NCI-H187 (cell line): ENCODE measurements around the gene KRT6B.
"Not testable (repeated sequence)": the region's sequence is repeated elsewhere in the genome, so short reads cannot be mapped to it uniquely, and the experiment has no call there.

Source experiments
- DNase-seq, 2 experiments: peaks; one replicate each; lab custom pipeline; 2025; lab: John Stamatoyannopoulos, UW

Gene KRT6B

DNA sequence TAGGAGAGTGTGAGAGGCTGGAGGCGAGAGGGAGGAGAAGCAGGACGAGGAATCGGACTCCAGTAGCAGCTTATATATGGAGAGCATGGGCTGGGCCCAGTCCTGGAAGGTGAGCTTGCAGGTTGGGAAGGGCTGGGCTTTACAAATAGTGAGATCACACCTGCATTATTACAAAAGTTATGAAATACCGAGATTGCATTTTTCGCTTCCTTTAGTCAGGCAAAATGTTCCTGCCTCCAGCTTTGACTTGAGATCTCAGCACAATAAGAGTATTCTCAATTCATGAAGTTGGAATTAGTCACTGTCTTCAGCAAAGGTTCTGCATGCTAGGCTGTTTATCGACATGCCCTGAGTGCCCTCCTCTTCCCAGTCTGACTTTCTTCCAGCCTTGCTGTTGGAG, at the start of gene KRT6B:
Gene KRT6B, minus strand, starts transcription at position 46 of the 400 bp plus-strand sequence. CDS start 68 bp downstream, outside the sequence.
- DNase-seq = no peak

DNA sequence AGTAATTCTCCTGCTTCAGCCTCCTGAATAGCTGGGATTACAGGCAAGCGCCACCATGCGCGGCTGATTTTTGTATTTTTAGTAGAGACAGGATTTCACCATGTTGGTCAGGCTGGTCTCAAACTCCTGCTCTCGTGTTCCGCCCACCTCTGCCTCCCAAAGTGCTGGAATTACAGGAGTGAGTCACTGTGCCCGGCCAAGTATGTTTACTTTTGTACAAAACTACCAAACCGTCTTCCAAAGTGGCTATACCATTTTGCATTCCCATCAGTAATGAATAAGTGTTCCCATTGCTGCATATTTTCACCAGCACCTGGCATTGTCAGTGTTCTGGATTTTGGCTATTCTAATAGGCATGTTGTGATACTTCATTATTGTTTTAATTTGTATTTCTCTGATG, 49.5 kb upstream of the KRT6B start:
- no peak for DNase-seq

DNA sequence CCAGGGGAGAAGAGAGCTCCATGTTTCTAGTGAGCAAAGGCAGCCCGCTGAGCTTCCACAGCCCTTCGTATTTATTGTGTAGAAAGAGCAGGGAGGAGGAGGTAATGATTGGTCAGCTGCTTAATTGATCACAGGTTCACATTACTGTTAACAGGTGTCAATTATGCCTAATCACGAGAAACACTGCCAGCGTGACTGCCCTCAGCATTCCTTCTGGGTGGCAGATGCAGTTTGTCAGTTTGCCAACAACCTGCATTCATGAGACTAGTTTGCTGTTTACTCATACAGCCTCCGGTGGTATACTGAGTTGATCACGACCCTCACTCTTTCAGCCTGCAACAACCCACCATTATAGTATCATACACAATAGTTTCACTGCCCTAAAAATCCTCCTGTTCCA, 48.6 kb upstream of the KRT6B start:
- DNase-seq = not testable (repeated sequence)

DNA sequence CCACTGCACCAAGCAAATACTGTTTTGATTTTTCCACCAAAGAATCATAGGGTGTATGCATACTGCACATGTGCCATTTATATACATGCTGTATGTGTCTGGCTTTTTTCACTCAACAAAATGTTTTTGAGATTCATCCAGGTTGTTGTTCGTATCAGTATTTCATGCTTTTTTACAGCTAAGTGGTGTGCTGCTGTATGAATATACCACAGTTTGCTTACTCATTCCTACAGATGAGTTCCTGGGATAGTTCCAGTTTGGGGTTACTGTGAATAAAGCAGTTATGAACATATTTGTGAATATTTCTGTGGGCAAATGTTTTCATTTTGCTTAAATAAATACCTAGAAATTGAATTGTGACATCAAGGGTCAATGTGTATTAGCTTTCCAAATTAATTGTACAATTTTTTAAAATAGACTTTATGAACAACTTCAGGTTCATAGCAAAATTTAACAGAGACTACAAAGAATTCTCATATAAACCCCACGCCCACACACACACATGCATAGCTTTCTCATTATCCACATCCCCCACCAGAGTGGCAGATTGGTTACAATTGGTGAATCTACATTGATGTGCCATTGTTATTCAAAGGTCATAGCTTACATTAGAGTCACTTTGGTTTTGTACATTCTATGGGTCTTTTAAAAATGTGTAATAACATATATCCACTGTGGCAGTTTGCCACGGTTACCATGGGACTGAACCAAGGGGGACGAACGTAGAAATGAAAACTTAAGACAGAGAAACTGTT, 48.0 kb upstream of the KRT6B start:
- no peak for DNase-seq

DNA sequence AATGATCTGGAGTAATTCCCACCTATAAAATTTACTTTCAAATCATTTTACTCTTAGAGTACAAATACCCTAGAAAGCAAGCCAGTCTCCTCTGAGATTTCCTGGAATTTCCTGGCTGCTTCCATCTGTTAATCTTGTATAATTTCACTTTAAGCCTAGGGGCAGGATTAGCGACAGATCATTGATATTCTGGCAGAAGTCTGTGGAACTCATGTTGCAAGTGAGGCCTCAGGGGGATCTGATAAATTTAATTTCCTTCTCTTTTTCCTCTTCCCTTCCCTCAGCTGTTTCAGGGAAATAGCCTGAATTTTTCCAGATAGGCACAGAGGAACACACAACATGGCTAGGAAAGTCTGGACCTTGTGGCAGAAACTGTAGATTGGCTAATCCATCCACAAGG, 47.0 kb upstream of the KRT6B start:
- DNase-seq = no peak

DNA sequence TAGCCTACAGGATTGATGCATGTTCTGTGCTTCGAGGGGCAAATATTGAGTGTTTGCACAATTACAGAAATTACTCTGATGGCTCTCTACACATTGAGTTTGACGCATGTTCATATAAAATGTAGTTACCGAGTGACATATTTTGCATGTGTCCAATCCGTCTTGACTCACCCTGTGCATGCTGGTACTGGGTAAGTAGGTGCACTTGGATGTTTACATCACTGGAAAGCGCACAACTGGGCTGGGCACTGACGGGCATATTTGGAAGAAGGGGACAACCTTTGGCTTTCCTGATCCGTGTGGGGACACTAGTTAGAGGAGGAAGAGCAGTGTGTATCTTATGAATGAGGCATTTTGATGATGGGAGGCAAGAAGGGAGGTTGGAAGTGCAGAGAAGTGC, 46.0 kb upstream of the KRT6B start:
- no peak for DNase-seq

DNA sequence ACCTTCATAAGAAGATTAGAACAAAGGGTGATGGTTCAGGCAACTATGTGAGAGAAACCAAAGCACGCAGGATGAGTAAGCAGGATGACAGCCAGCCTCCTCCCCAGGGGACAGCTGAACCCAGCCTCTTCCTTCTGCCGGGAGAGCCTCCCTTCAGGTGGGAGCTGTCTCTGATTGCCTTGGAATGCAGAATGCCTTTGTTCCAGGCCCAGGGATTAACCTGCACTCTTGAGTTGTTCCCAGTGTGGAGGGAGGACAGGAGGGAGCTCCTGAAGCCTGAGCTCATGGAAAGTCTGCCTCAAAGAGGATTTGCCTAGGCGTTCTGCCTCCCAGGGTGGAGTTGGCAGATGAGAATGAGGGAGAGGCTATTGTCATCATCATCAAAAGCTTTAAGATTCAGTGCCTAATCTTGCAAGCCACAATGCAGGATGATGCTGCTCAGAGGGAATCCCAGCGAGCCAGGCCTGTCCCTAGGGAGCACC, 44.7 kb upstream of the KRT6B start:
- DNase-seq = peak in 1 of 2 experiments; percentile 44

DNA sequence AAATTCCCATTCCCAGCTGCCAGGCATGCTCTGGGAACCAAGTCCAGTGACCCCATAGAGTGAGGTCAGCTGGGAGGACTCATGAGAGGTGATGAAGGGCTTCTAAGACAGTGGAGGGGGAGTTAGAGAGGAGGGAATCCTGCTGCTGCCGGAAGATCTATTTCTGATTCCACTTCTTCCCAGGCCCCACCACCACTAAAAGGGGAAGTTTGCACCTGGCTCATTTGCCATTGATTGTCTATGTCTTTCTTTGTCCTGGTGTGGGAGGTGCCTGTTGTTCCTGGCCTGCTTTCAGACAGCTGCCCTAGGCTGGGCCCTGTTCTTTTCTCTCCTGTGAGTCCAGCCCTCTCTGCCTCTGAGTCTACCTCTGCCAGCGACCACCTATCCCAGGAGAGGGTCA, 44.1 kb upstream of the KRT6B start:
- peak; percentile 22 to 44 for DNase-seq

DNA sequence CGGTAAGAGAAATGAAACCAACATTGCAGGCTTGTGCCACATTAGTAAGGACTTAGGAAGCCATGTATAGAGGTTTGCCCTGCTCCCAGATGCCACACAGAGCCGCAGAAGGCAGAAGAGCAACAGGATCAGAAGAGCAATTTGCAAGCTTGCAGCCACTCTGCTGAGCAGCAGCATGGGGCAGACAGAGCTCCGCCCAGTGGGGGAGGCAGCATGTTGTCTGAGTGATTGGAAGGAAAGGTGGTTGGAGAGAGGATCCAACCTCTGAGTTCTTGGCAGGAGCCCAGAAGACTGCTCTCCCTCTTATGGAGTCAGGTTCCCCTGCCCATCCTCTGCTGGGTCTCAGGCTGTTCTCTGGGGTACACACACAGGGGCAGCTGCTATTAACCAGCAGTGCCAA, 43.4 kb upstream of the KRT6B start:
- DNase-seq = peak; percentile 63 to 78

DNA sequence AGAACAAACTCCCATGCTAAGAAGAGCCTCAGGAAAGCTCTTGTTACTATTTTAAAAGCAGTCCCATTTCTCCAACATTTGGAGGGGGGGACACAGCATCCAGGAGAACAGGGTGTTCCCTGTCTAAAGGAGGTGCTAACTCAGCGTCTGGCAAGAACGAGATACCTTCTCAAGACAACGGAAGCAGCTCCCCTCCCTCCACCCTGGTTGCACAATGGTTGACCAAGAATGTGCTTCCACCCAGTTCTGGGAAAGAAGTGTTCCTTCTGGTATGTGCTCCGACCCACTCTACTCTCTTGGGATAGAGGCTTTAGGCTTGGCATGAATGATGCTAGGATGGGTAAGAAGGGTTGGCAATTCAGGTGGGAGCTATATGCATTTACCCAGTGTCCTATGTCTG, 42.6 kb upstream of the KRT6B start:
- DNase-seq = no peak

DNA sequence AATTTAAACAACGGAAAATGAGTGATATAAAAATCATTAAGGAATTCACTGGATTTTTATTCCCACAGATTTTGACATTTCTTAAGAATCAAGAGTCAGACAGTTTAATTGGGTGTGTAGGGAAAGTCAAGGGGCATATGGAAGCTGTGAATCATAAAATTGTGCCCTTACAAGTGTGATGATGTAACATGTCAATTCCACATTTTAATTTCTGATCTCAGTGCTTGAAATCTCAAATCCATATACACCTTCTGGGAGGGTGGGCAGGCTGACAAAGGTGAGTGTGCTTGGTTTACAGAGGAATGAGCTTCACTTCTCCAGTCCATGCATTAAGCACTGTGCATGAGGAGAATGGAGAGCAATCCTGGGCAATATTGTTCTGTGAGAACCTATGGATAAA, 42.2 kb upstream of the KRT6B start:
- DNase-seq = no peak

DNA sequence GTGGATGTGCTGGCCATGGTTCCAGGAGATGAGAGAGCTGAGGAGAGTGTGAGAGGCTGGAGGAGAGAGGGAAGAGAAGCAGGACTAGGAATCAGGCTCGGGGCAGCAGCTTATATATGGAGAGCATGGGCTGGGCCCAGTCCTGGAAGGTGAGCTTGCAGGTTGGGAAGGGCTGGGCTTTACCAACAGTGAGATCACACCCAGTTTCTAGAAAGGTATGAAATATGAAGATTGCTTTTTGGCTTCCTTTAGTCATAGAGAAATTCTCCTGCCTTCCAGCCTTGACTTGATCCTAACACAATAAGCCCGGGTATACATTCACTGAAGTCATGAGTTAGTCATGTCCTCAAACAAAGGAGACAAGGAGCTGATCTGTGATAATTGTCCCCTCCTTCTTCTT, 41.2 kb upstream of the KRT6B start, which contains the start of gene KRT6A:
Gene KRT6A, minus strand, starts transcription at position 86 of the 400 bp plus-strand sequence. Its CDS starts 69 bp downstream, at position 17.
- no peak for DNase-seq

DNA sequence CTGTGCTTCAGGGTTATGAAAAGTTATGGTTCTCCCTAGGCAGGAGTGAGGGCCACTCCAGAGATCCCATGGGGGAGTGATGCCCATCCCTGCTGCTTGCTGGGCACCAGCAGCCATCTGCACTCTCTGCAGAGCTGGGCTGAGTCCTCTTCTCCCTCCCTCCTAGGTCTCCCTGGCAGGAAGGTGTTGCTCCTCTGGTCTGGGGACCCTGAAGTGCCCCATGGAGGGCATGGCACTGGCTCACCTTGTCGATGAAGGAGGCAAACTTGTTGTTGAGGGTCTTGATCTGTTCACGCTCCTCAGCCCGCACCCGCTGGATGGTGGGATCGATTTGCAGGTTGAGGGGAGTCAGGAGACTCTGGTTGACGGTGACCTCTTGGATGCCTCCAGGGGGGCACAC, 40.5 kb upstream of the KRT6B start:
- DNase-seq = not testable (repeated sequence)

DNA sequence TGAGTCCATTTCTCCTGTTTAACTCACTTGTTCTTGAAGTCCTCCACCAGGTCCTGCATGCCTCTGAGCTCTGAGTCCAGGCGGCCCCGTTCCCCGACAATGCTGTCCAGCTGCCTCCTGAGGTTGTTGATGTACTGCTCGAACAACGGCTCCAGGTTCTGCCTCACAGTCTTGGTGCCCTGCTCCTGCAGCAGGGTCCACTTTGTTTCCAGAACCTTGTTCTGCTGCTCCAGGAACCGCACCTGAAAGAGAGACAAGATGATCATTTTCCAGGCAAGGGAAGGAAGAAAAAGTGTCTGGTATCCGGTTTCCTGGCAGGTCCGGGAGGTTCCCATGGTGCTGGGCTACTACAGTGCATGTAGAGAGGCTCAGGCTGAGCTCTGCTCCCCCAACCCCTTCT, 39.5 kb upstream of the KRT6B start:
- DNase-seq = not testable (repeated sequence)

DNA sequence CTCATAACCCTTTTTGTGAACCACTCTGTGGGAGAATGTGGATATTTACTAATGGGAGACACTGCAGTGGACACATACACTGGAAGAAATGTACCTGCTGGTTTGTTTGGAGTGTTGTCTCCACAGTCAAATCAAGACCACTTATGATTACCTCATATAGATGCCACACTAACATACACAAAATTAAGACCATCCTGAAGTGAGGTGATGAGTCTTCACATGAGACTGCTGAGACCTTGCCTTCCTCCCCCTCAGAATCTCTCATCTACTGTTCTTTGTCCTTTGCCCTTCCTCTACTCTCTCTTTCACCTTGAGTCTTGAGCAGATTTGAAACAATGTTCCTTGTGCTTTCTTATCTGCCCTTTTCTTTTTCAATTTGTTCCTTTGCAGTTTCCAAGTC, 36.8 kb upstream of the KRT6B start:
- DNase-seq = no peak

DNA sequence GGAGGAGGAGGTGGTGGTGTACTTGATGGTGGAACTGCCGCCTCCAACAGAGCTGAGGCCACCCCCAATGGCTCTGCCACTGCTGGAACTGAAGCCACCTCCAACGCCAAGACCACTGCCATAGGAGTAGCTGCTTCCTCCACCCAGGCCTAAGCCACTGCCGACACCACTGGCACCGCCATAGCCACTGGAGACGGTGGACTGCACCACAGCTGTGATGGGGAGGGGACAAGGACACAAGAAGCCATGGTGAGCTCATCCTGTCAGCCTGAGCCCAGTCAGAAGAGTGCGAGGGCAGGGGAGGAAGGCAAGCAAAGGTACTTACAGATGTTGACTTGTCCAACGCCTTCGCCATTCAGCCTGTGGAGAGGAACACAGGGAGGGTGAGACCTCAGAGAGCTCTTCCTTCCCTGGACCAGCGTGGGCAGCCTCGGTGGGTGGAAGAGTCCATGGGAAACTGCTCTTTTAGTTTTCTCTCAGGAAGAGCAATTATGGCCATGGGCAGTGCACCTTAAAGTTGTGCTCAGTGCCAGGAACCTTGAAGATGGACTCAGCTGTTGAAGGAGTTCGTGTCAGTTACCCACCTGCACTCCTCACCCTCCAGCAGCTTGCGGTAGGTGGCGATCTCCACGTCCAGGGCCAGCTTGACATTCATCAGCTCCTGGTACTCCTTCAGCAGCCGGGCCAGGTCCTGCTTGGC, 35.9 kb upstream of the KRT6B start:
- not testable (repeated sequence) for DNase-seq

DNA sequence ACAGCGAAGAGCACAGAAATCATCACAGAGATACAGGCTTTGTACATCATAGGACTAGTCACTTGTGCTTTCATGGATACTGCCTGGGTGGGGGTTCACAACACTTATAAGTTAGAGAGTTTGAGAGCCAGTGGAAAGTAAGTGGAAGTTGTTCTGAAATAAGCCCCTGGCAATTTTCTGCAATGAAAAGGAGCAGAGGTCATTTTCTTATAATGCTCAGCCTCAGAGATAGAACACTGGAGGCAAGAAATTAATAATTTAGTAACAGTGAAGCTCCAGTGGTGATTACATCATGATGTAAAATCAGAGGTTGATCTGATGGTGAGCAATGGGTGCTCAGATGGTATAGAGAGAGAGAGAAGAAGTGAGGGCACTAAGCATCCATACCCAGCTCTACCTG, 35.3 kb upstream of the KRT6B start:
- no peak for DNase-seq

DNA sequence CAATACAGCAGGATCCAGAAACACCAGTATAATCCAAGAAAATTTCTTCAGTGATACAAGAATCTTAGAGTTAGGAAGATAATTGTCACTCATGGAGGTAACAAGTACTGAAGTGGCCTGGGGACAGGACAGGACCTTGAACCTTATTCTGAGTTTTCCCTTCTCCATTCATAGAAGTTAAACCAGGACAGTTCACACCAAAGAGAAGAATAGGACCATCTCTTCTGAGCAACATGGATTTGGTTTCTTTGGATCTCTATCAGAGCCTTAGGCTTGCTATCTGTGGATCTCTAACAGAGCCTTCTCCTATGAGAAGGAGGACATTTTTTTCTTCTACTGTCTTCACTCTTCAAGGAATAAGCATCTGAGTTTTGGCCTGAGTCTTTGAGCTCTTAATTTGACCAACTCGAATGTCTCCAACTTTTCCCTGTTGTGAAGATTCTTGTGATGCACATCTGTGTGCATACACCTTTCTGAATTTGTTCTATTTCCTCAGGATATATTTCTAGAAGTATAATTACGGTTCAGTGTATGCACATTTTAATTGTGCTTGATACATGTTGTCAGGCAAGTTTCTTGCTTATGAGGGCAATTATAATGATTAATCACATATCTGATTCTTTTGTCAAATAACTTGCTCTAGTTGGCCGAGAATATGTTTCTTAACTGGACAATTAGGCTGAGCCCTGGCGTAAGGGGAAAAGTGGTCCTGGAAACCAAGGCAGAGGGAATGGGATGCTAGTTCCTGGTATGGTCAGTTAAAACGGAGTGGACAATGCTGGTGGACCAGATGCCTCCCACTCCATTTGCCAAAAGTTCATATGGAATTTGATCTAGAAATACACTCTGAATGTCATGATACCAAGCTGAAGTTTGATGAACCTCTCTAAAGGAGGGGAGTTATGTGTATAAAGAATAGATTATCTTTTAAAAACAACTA, 34.5 kb upstream of the KRT6B start:
- no peak for DNase-seq

DNA sequence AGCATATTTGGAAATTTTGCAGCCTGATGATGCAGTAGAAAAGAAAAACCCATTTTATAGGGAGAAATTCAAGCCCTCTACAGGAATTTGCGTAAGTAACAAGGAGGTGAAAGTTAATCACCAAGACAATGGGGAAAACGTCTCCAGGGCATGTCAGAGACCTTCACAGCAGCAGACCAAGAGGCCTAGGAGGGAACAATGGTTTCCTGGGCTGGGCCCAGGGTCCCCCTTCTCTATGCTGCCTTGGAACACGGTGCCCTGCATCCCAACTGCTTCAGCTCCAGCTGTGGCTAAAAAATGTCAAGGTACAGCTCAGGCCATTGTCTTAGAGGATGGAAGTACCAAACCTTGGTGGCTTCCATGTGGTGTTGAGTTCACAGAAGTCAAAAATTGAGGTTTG, 28.1 kb upstream of the KRT6B start:
- no peak for DNase-seq

DNA sequence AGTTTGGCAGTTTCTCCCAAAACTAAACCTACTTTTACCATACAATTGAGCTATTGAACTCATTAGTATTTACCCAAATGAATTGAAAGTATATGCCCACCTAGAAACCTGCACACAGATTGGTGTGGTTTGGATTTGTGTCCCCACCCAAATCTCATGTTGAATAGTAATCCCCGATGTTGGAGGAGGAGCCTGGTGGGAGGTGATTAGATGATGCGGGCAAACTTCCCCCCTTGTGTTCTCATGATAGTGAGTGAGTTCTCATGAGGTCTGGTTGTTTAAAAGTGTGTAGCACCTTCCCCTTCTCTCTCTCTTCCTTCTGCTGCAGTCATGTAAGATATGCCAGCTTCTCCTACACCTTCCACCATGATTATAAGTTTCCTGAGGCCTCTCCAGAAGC, 25.7 kb upstream of the KRT6B start:
- no peak for DNase-seq

DNA sequence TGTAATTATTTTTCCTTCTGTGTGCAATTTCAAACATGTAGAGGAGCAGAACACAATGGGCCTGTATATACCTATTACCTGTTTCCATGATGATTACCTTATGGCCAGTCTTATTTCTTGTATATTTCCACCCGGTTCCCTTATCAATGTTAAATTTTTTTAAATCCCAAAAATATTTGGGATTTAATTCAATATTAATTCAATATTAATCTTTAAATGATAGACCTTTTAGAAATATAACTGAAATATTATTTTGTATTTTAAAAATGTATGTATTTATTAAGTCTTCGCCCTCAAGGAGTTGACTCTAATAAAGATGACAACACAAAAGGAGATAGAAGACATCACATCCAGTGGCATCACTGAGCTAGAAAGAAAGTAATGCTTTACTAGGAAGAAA, 22.3 kb upstream of the KRT6B start:
- DNase-seq = no peak

DNA sequence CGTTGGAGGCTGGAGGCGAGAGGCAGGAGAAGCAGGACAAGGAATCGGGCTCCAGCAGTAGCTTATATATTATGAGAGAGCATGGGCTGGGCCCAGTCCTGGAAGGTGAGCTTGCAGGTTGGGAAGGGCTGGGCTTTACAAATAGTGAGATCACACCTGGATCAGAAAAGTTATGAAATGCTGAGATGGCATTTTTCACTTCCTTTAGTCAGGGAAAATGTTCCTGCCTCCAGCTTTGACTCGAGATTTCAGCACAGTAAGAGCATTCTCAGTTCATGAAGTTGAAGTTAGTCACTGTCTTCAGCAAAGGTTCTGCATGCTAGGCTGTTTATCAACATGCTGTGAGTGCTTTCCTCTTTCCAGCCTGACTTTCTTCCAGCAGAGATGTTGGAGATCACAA, 21.8 kb upstream of the KRT6B start, which contains the start of gene KRT6C:
Gene KRT6C, minus strand, starts transcription at position 38 of the 400 bp plus-strand sequence. CDS start 68 bp downstream, outside the sequence.
- DNase-seq = no peak
